T-helper 1 cell treated with Interleukin-12 subunit alpha and Interleukin-12 subunit beta and Interleukin-4 antibody, amounts not matched to agents 30 μg/mL and 1 μg/mL, for 36 hours (primary cell): ENCODE data around the gene UBE2J2.
A peak's percentile ranks its signal among the peaks of the same experiment; 100 is the strongest.

Experiments used
- H3K27ac Mint-ChIP-seq: one replicate; pipeline ENCODE4 v1.8.0; 2021; ENCODE audit warnings: mild to moderate bottlenecking, mixed read lengths
- H3K27me3 Mint-ChIP-seq: one replicate; pipeline ENCODE4 v1.8.0; 2021; ENCODE audit warnings: low read depth, mixed read lengths
- H3K36me3 Mint-ChIP-seq: one replicate; pipeline ENCODE4 v1.8.0; 2021; ENCODE audit warnings: low read depth, mixed read lengths
- H3K4me1 Mint-ChIP-seq: one replicate; pipeline ENCODE4 v1.8.0; 2021; ENCODE audit warnings: low read depth, mixed read lengths
- H3K4me3 Mint-ChIP-seq: one replicate; pipeline ENCODE4 v1.8.0; 2021; ENCODE audit warnings: mild to moderate bottlenecking, moderate library complexity, mixed read lengths
- H3K9me3 Mint-ChIP-seq: one replicate; pipeline ENCODE4 v1.8.0; 2021; ENCODE audit warnings: mixed read lengths

UBE2J2 gene

DNA sequence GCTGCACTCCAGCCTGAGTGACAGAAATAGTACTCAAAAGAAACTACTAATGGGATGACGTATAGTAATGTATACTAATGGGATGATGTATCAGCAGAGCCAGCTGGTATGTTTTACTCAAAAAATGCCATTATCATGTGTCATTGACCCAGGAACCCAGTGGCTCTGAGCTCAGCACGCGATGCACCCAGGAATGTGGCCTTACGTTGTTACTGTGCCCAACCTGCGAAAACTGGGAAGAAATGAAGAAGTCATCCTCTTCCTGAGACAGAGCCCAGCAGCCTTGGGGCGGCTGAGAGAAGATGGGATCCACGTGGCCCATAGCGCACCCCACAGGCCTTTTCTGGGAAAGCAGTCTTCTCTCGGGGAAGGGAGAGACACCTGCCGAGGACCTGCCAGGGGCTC lies 8.8 kb downstream of the UBE2J2 start:
- H3K4me3 Mint-ChIP-seq, result no peak overlapping the region
- no peak overlapping the region for H3K27ac Mint-ChIP-seq
- H3K4me1 Mint-ChIP-seq, result peaks cover 9% of the 10 kb centered on the region
- H3K36me3 Mint-ChIP-seq, result peaks cover 20% of the 10 kb centered on the region
- no peaks in the 10 kb centered on the region for H3K27me3 Mint-ChIP-seq
- no peaks in the 10 kb centered on the region for H3K9me3 Mint-ChIP-seq

DNA sequence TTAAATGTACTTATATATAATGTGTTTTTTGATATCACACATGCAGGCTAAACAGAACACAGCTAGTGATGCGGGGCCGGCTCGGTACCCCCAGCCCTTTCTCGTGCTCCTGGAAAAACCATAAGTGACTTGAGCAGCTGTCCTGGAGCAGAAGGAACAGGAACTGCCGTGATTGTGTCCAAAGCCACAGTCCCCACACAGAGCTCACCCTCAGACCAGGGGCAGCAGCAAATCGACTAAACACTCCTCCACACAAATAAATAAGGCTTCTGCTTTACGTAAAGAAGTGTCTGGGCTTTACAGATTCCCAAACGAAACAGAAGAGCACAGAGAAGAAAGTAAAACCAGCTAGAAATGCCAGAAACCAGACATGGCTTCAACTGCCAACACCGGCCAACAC lies 9.6 kb downstream of the UBE2J2 start:
- Mint-ChIP-seq H3K27me3 (no peaks in the 10 kb centered on the region), H3K27ac (no peak overlapping the region), H3K4me3 (no peak overlapping the region), H3K4me1 (peaks cover 8% of the 10 kb centered on the region), H3K9me3 (no peaks in the 10 kb centered on the region), H3K36me3 (peaks cover 26% of the 10 kb centered on the region)

DNA sequence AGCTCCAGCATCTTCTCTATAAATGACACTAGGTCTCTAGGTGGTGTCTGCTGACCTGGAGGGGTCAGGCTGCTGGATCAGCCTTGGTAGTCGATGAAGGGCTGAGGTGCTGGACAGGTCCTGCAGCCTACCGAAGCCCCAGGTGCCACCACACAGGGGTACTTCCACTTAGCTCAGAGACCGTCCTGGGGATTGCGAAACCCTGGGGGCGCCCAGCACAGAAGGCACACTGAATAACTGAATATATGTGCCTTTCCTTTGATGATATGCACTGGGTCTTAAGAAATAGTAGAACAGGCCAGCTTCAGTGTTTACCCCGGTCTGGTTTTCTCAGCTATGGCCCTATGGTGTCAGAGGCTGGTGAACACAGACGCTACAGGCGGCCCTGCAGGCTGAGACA lies 10.9 kb downstream of the UBE2J2 start:
- Mint-ChIP-seq H3K4me3 (no peak overlapping the region), H3K27ac (no peak overlapping the region), H3K4me1 (peaks cover 10% of the 10 kb centered on the region), H3K36me3 (peaks cover 28% of the 10 kb centered on the region), H3K27me3 (no peaks in the 10 kb centered on the region), H3K9me3 (no peaks in the 10 kb centered on the region)

DNA sequence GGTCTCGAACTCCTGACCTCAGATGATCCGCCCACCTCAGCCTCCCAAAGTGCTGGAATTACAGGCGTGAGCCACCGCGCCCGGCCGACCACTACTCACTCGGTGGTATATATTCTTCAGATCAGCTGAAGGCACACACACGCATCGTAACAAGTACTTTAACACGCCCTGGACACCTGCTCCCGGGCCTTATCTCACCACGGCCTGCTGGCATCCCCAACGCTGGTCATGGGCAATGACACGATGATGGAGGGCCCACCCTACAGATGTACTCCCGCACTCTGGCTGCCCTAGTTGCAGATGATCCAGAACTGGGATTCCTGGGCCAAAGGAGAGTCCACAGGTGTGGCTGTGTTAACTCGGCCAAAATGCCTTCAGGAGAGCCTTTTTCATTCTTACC lies 11.6 kb downstream of the UBE2J2 start:
- Mint-ChIP-seq H3K4me1 (peaks cover 10% of the 10 kb centered on the region), H3K4me3 (no peak overlapping the region), H3K27me3 (no peaks in the 10 kb centered on the region), H3K36me3 (peaks cover 33% of the 10 kb centered on the region), H3K9me3 (no peaks in the 10 kb centered on the region), H3K27ac (no peak overlapping the region)

DNA sequence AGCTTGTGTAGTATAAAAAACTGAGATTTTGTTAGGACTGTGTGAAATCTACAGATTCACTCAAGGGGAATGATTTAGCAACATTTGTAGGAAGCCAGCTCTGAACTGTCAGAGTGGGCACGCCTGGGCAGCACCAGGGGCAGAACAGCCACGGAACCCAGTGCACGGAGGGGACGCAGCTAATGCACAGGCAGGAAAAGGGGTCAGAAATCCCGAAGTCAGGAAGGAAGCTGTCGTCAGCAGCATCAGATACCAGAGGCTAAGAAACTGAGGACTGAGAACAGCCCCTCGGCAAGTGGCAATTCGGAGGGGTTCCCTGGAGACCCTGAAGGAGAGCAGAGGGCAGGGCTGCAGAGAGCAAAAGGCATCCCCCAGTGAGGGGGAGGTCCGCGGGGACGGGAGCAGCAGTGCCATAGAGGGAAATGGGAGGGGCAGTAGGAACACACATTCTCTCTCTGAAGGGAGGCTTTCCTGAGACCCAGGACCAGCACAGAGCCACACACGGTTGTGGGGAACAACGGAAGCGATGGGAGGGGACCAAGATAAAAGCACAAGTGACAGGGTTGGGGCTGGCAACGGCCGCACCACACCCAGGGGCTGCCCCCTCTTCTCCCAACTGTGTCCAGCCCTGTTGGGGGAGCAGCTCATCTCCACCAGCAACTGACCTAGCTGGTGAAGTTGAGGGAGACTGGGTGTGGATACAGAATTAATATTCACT lies 12.7 kb downstream of the UBE2J2 start:
- no peaks in the 10 kb centered on the region for H3K9me3 Mint-ChIP-seq
- H3K4me1 Mint-ChIP-seq, result peaks cover 10% of the 10 kb centered on the region
- peak overlapping the region; percentile 68 for H3K27ac Mint-ChIP-seq
- H3K36me3 Mint-ChIP-seq, result peaks cover 35% of the 10 kb centered on the region
- no peaks in the 10 kb centered on the region for H3K27me3 Mint-ChIP-seq
- H3K4me3 Mint-ChIP-seq, result no peak overlapping the region

DNA sequence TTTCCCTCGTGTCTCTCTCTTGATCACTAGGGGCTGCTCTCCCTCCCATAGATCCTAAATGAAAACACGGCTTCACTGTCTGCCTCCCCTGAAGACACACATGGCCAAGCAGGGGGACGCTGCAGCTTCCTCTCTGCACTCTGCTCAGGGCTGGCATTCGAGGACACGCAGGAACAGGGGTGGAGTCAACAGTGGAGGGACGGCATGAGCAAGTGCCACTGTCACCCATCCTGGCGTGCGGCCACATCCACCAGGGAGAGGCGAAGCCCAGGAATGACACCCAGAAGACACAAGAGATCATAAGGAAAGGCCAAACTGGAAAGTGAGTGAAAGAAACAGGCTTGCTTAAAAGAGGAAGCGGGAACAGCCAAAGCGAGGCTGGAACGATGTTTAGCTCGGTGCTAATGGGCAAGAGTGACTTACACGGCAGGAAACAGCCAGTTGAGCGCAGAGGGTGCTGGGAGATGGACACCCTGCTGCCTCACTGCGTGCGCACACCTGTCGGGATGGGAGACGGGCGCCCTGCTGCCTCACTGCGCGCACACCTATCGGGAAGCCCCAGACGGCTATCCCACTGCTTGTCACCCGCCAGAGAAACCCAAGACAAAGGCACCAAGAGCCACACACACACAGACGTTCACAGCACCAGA lies 13.6 kb downstream of the UBE2J2 start:
- Mint-ChIP-seq H3K27ac (no peak overlapping the region), H3K9me3 (no peaks in the 10 kb centered on the region), H3K36me3 (peaks cover 35% of the 10 kb centered on the region)

DNA sequence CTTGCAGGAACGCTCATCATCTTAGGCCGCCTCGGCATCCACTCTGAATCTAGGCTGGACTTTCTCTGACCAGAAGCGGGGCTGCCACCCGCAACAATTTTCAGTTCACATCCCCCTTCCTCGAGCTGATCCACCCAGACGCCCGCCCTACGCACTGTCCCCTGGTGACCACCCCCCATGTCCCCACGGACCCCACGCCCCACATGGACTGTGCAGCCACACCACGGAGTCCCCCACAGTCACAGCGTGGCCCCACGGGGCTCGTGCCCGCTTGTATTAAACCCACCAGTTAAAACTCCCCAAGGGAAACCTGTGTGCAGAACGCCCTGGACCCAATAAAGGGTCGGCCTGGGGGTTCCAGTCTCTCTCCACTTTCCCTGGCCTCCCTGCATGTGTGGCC lies 14.1 kb downstream of the UBE2J2 start:
- H3K36me3 Mint-ChIP-seq, result peaks cover 35% of the 10 kb centered on the region

More for the DNA sequence above, 13.6 kb downstream of the UBE2J2 start:
- Mint-ChIP-seq H3K27me3 (no peaks in the 10 kb centered on the region), H3K4me1 (peaks cover 9% of the 10 kb centered on the region), H3K4me3 (no peak overlapping the region)

DNA sequence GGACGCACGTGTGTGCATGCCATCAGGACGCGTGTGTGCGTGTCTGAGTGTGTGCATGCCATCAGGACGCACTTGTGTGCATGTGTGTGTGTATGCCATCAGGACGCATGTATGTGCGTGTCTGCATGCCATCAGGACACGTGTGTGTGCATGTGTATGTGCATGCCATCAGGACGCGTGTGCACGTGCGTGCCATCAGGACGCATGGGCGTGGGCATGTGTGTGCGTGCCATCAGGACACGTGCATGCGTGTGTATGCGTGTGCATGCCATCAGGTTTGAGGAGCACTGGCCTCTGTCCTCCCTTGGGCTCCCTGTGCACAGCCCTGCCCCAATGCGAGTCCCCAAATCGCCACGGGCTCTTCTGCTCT lies 14.6 kb downstream of the UBE2J2 start:
- peaks cover 35% of the 10 kb centered on the region for H3K36me3 Mint-ChIP-seq
- no peaks in the 10 kb centered on the region for H3K27me3 Mint-ChIP-seq
- no peak overlapping the region for H3K4me3 Mint-ChIP-seq

More for the DNA sequence above, 14.1 kb downstream of the UBE2J2 start:
- Mint-ChIP-seq H3K9me3 (no peaks in the 10 kb centered on the region), H3K27ac (no peak overlapping the region), H3K4me1 (peaks cover 9% of the 10 kb centered on the region), H3K27me3 (no peaks in the 10 kb centered on the region), H3K4me3 (no peak overlapping the region)

DNA sequence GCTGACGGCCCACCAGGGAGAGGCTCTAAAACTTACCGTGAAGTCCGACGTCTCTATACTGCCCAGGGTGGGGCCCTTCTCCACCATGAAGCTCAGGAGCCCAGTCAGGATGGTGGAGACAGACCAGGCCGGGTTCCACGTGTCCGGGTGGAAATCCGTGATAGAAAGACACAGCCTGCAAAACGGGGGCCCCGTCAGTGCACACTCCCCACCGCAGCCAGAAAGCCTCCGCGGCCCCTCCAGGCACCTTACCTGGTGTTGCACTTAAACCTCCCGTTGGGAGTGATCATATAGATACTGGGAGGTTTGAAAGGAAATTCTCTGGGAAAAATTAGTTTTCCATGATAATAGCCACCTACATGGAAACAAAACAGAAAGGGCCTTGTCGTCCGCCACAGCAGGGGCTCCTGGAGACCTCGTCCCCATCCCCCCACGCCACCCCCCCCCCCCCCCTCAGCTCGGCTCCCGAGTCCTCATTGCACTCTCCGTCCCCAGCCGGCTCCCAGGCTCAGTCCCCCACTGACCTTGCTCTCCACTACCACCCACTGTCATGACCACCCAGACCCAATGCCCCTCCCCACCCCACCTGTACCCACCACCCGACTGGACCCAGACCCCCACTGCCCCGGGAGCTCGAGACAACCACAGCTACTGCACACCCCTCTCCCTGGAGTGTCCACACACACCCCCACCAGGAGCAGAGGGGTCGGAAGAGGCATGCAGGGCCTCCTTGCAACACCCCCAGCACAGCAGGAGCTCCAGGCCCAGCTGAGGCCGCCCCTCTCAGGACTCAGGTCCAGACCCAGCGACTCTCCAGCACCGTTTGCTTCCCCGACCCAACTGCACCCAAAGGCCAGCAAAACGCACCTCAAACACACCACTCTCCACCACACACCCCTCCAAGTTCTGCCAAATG lies 16.4 kb downstream of the UBE2J2 start:
- Mint-ChIP-seq H3K9me3 (no peaks in the 10 kb centered on the region), H3K4me3 (no peak overlapping the region), H3K27me3 (no peaks in the 10 kb centered on the region), H3K27ac (peak overlapping the region; percentile 13), H3K4me1 (peaks cover 9% of the 10 kb centered on the region), H3K36me3 (peaks cover 36% of the 10 kb centered on the region)

More for the DNA sequence above, 14.6 kb downstream of the UBE2J2 start:
- Mint-ChIP-seq H3K9me3 (no peaks in the 10 kb centered on the region), H3K27ac (no peak overlapping the region), H3K4me1 (peaks cover 9% of the 10 kb centered on the region)

DNA sequence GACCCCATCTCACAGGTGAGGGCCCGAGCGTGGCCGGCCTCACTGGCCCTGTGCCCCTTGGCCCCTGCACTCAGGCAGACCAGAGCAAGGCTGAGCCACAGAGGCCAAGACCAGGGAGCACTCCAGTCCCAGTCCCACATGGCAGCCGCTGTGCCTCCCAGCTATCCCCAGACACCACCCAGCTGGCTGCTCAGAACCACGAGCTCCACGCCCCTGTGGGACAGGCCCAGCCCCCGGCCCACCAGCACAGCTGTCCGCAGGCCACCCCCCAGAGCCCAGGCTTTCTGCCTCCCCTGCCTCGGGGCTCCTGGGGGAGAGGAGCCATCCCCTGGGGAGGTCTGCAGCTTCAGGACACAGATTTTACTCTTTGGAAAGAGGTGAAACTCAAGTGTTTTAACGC lies 18.0 kb downstream of the UBE2J2 start:
- Mint-ChIP-seq H3K36me3 (peaks cover 32% of the 10 kb centered on the region), H3K4me3 (no peak overlapping the region), H3K27me3 (no peaks in the 10 kb centered on the region), H3K4me1 (peaks cover 10% of the 10 kb centered on the region), H3K9me3 (no peaks in the 10 kb centered on the region), H3K27ac (no peak overlapping the region)

DNA sequence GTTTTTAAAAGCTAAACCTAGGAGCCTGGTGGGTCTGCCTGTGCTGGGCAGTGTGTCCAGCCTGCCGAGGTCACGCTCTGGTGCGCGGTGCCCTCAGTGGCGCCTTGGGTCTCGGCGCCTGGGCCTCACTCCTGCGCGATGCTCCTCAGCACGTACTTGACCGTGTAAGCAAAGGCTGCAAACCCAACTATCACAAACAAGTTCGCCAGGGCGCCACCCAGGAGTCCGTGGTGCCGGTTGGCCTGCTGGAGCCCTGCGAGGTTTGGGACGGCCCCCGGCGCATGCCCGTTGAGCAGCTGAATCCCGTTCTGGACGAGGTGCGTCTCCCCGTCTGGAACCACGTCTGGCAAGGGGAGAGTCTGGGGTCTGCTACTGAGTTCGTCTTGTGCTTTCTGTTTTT lies 18.6 kb downstream of the UBE2J2 start:
- peaks cover 31% of the 10 kb centered on the region for H3K36me3 Mint-ChIP-seq
- no peaks in the 10 kb centered on the region for H3K27me3 Mint-ChIP-seq
- no peaks in the 10 kb centered on the region for H3K9me3 Mint-ChIP-seq
- H3K27ac Mint-ChIP-seq, result no peak overlapping the region
- peaks cover 10% of the 10 kb centered on the region for H3K4me1 Mint-ChIP-seq
- no peak overlapping the region for H3K4me3 Mint-ChIP-seq

DNA sequence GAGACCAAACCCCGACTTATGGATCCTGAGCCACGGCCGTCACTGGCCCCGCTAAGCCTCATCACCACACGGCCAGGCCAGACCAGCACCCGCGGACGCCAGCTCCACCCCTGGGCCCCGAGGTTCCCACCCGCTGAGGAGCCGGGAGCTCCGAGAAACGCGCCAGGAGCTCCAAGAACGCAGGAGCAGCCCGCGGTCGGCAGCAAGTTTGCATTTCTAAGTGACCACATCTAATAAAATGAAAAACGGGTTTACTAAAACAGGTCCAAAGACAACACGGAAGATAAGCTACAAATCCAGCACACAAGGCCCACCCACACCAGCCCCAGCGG lies 19.0 kb downstream of the UBE2J2 start:
- no peak overlapping the region for H3K27ac Mint-ChIP-seq
- no peaks in the 10 kb centered on the region for H3K9me3 Mint-ChIP-seq
- H3K36me3 Mint-ChIP-seq, result peaks cover 27% of the 10 kb centered on the region
- H3K4me3 Mint-ChIP-seq, result no peak overlapping the region
- peaks cover 9% of the 10 kb centered on the region for H3K4me1 Mint-ChIP-seq
- no peaks in the 10 kb centered on the region for H3K27me3 Mint-ChIP-seq

DNA sequence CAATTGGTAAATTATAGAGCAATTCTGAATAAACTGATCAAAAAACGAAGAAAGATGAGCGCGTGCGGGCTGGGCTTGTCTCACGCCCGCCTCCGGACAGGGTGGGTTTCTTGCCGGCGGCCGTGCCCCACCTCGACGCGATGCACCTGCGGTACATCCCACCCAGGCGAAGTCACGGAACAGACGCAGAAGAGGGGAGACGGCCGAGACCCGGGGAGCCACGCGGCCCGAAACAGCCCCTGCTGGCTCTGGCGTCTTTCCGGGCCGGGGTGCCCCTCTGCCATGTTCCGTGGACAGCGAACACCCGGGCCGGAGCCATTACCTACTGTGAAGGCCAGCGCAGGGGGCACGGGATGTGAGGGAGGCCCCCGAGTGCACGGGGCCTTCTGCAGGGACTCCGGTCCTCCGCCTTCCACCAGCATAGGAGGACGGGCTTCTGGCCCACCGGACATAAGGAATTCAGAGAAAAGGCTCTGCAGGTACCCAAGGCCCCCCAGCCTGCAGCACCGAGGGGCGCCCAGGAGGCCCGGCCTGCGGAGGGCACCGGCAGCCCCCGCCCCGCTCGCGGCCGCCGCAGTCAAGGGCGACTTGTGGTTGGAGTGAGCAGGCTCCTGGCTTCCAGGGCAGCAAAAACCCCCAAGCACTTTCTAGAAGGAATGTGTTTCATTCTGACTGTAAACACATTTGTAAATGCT lies 19.5 kb downstream of the UBE2J2 start:
- Mint-ChIP-seq H3K4me1 (peaks cover 11% of the 10 kb centered on the region), H3K9me3 (no peaks in the 10 kb centered on the region), H3K36me3 (peaks cover 23% of the 10 kb centered on the region), H3K4me3 (no peak overlapping the region), H3K27me3 (no peaks in the 10 kb centered on the region), H3K27ac (no peak overlapping the region)

DNA sequence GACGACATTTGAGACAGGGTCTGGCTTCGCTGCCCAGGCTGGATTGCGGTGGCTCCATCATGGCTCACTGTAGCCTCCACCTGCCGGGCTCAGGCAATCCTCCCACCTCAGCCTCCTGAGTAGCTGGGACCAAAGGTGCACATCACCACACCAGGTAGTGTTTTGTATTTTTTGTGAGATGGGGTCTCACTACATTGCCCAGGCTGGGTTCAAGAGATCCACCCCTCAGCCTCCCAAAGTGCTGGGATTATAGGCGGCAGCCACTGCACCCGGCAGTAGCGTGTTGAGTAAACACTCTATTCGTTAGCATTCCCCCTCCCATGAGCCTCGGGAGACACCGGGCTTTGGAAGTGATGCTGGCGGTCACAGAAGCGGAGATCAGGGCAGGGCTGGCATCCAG lies 20.3 kb downstream of the UBE2J2 start:
- Mint-ChIP-seq H3K27ac (no peak overlapping the region), H3K4me3 (no peak overlapping the region), H3K36me3 (peaks cover 23% of the 10 kb centered on the region), H3K27me3 (no peaks in the 10 kb centered on the region), H3K9me3 (no peaks in the 10 kb centered on the region), H3K4me1 (peaks cover 9% of the 10 kb centered on the region)
